HUDEP-2 (cell line): ENCODE measurements around the gene FAM13C.
A peak's percentile ranks its signal among the peaks of the same experiment; 100 is the strongest.

ENCODE experiments used
- DNase-seq, 76 experiments: peaks; one replicate each; lab custom pipeline; 2025; ENCODE audit not compliant: unreplicated experiment in 76 of 76; lab: John Stamatoyannopoulos, UW

FAM13C gene

GRCh38 chr10:59362959-59363381 lies 621 bp upstream of the FAM13C start:
- no peak for DNase-seq

GRCh38 chr10:59361663-59362143 lies 646 bp downstream of the FAM13C start:
- no peak for DNase-seq

- no peak for DNase-seq
Measured at GRCh38 chr10:59360605-59361405, 1.5 kb downstream of the FAM13C start.

GRCh38 chr10:59358576-59358975 lies 3.8 kb downstream of the FAM13C start:
- no peak for DNase-seq

GRCh38 chr10:59354434-59354833 lies 7.9 kb downstream of the FAM13C start:
- no peak for DNase-seq

- DNase-seq, result no peak
Measured at GRCh38 chr10:59350558-59350957, 11.8 kb downstream of the FAM13C start.

GRCh38 chr10:59346321-59346720 lies 16.0 kb downstream of the FAM13C start:
- DNase-seq, result no peak

- DNase-seq, result no peak
Measured at GRCh38 chr10:59342723-59343122, 19.6 kb downstream of the FAM13C start.

GRCh38 chr10:59342000-59342399 lies 20.3 kb downstream of the FAM13C start:
- DNase-seq, result no peak

GRCh38 chr10:59340285-59340684 lies 22.1 kb downstream of the FAM13C start:
- no peak for DNase-seq

GRCh38 chr10:59339351-59339750 lies 23.0 kb downstream of the FAM13C start:
- DNase-seq, result no peak

GRCh38 chr10:59337201-59337652 lies 25.1 kb downstream of the FAM13C start:
- DNase-seq, result peak in 1 of 76 experiments; percentile 6

- no peak for DNase-seq
Measured at GRCh38 chr10:59336632-59337031, 25.7 kb downstream of the FAM13C start.

- no peak for DNase-seq
Measured at GRCh38 chr10:59335497-59335896, 26.9 kb downstream of the FAM13C start.

- no peak for DNase-seq
Measured at GRCh38 chr10:59333701-59334100, 28.6 kb downstream of the FAM13C start.

GRCh38 chr10:59332581-59332980 lies 29.8 kb downstream of the FAM13C start:
- DNase-seq, result no peak

- no peak for DNase-seq
Measured at GRCh38 chr10:59331661-59332060, 30.7 kb downstream of the FAM13C start.

- no peak for DNase-seq
Measured at GRCh38 chr10:59325116-59325515, 37.2 kb downstream of the FAM13C start.

- no peak for DNase-seq
Measured at GRCh38 chr10:59324597-59324996, 37.8 kb downstream of the FAM13C start.

GRCh38 chr10:59323831-59324401 lies 38.4 kb downstream of the FAM13C start:
- DNase-seq, result no peak

GRCh38 chr10:59323036-59323459 lies 39.3 kb downstream of the FAM13C start:
- DNase-seq, result no peak

- no peak for DNase-seq
Measured at GRCh38 chr10:59322131-59322530, 40.2 kb downstream of the FAM13C start.
